ENCODE results near the gene ZNHIT2.

The ZNHIT2 gene

GRCh38 chr11:65118097-65118837 lies 766 bp upstream of the ZNHIT2 start:
- Mint-ChIP-seq H3K9me3 (no peaks in the 10 kb centered on the region), H3K27ac (peak overlapping the region; percentile 100), H3K36me3 (peaks cover 42% of the 10 kb centered on the region), H3K4me3 (peak overlapping the region; percentile 90), H3K4me1 (peaks cover 73% of the 10 kb centered on the region), H3K27me3 (no peaks in the 10 kb centered on the region)
- ATAC-seq = no peak

- Mint-ChIP-seq H3K4me3 (peak overlapping the region; percentile 90), H3K4me1 (peaks cover 73% of the 10 kb centered on the region), H3K27me3 (no peaks in the 10 kb centered on the region), H3K9me3 (no peaks in the 10 kb centered on the region), H3K36me3 (peaks cover 34% of the 10 kb centered on the region), H3K27ac (peak overlapping the region; percentile 100)
- peak; percentile 13 for ATAC-seq
Observed at GRCh38 chr11:65116370-65117205, 913 bp downstream of the ZNHIT2 start.

GRCh38 chr11:65115361-65116082 lies 2.0 kb downstream of the ZNHIT2 start:
- peak overlapping the region; percentile 90 for H3K4me3 Mint-ChIP-seq
- peaks cover 73% of the 10 kb centered on the region for H3K4me1 Mint-ChIP-seq
- peak overlapping the region; percentile 100 for H3K27ac Mint-ChIP-seq
- H3K27me3 Mint-ChIP-seq = no peaks in the 10 kb centered on the region
- no peak for ATAC-seq
- peaks cover 23% of the 10 kb centered on the region for H3K36me3 Mint-ChIP-seq
- no peaks in the 10 kb centered on the region for H3K9me3 Mint-ChIP-seq

- H3K27ac Mint-ChIP-seq = no peak overlapping the region
- H3K36me3 Mint-ChIP-seq = peaks cover 18% of the 10 kb centered on the region
- H3K27me3 Mint-ChIP-seq = no peaks in the 10 kb centered on the region
- ATAC-seq = no peak
- H3K4me3 Mint-ChIP-seq = no peak overlapping the region
- H3K9me3 Mint-ChIP-seq = no peaks in the 10 kb centered on the region
- peaks cover 74% of the 10 kb centered on the region for H3K4me1 Mint-ChIP-seq
Observed at GRCh38 chr11:65114538-65115171, 2.8 kb downstream of the ZNHIT2 start.

- Mint-ChIP-seq H3K9me3 (no peaks in the 10 kb centered on the region), H3K4me1 (peaks cover 70% of the 10 kb centered on the region), H3K36me3 (peaks cover 12% of the 10 kb centered on the region), H3K27ac (peak overlapping the region; percentile 90), H3K27me3 (no peaks in the 10 kb centered on the region), H3K4me3 (no peak overlapping the region)
- ATAC-seq = no peak
Observed at GRCh38 chr11:65113839-65114238, 3.7 kb downstream of the ZNHIT2 start.

GRCh38 chr11:65113361-65113756 lies 4.1 kb downstream of the ZNHIT2 start:
- ATAC-seq = no peak
- peak overlapping the region; percentile 97 for H3K4me3 Mint-ChIP-seq

GRCh38 chr11:65112546-65113360 lies 4.7 kb downstream of the ZNHIT2 start:
- Mint-ChIP-seq H3K9me3 (no peaks in the 10 kb centered on the region), H3K4me1 (peaks cover 59% of the 10 kb centered on the region), H3K27ac (peak overlapping the region; percentile 90), H3K36me3 (peaks cover 2% of the 10 kb centered on the region), H3K4me3 (peak overlapping the region; percentile 97), H3K27me3 (no peaks in the 10 kb centered on the region)
- ATAC-seq = peak; percentile 67

More at GRCh38 chr11:65113361-65113756, 4.1 kb downstream of the ZNHIT2 start:
- Mint-ChIP-seq H3K27me3 (no peaks in the 10 kb centered on the region), H3K27ac (peak overlapping the region; percentile 90), H3K4me1 (peaks cover 65% of the 10 kb centered on the region), H3K36me3 (peaks cover 7% of the 10 kb centered on the region), H3K9me3 (no peaks in the 10 kb centered on the region)

GRCh38 chr11:65111744-65112545 lies 5.6 kb downstream of the ZNHIT2 start, which contains the start of gene TM7SF2:
TSS of gene TM7SF2 (plus strand) at chr11:65111872. CDS start at chr11:65112016, 144 bp downstream.
- H3K36me3 Mint-ChIP-seq = peaks cover under 1% of the 10 kb centered on the region
- peak within 1 kb of the TSS; percentile 97 for H3K4me3 Mint-ChIP-seq
- H3K27me3 Mint-ChIP-seq = no peaks in the 10 kb centered on the region
- no peaks in the 10 kb centered on the region for H3K9me3 Mint-ChIP-seq
- H3K4me1 Mint-ChIP-seq = peaks cover 54% of the 10 kb centered on the region
- H3K27ac Mint-ChIP-seq = peak within 1 kb of the TSS; percentile 90
- peak; percentile 90 for ATAC-seq

- Mint-ChIP-seq H3K4me3 (peak overlapping the region; percentile 97), H3K27me3 (no peaks in the 10 kb centered on the region), H3K36me3 (peaks cover 7% of the 10 kb centered on the region), H3K9me3 (no peaks in the 10 kb centered on the region), H3K4me1 (peaks cover 55% of the 10 kb centered on the region), H3K27ac (peak overlapping the region; percentile 90)
- no peak for ATAC-seq
Observed at GRCh38 chr11:65111159-65111743, 6.2 kb downstream of the ZNHIT2 start.

GRCh38 chr11:65110354-65110861 lies 7.1 kb downstream of the ZNHIT2 start:
- Mint-ChIP-seq H3K4me1 (peaks cover 51% of the 10 kb centered on the region), H3K9me3 (no peaks in the 10 kb centered on the region), H3K27ac (peak overlapping the region; percentile 90), H3K36me3 (peaks cover 11% of the 10 kb centered on the region), H3K27me3 (no peaks in the 10 kb centered on the region), H3K4me3 (no peak overlapping the region)
- peak; percentile 62 for ATAC-seq

- Mint-ChIP-seq H3K9me3 (no peaks in the 10 kb centered on the region), H3K27ac (no peak overlapping the region), H3K4me3 (no peak overlapping the region), H3K36me3 (peaks cover 11% of the 10 kb centered on the region), H3K27me3 (no peaks in the 10 kb centered on the region), H3K4me1 (peaks cover 48% of the 10 kb centered on the region)
- ATAC-seq = no peak
Observed at GRCh38 chr11:65109231-65110198, 8.0 kb downstream of the ZNHIT2 start.

GRCh38 chr11:65108469-65109123 lies 8.9 kb downstream of the ZNHIT2 start:
- ATAC-seq = no peak
- Mint-ChIP-seq H3K4me3 (no peak overlapping the region), H3K36me3 (peaks cover 11% of the 10 kb centered on the region), H3K27me3 (no peaks in the 10 kb centered on the region), H3K4me1 (peaks cover 48% of the 10 kb centered on the region), H3K27ac (no peak overlapping the region), H3K9me3 (no peaks in the 10 kb centered on the region)
